Stimulated activated CD4-positive, alpha-beta T cell treated with anti-CD3 and anti-CD28 coated beads, Interleukin-15, amount 100 ng/mL, for 24 hours (primary cell): ENCODE data around the gene PCSK1.

Experiments used
- DNase-seq: peaks from one replicate; pipeline ENCODE4 v3.0.0-alpha.2; 2020

The PCSK1 gene

DNA sequence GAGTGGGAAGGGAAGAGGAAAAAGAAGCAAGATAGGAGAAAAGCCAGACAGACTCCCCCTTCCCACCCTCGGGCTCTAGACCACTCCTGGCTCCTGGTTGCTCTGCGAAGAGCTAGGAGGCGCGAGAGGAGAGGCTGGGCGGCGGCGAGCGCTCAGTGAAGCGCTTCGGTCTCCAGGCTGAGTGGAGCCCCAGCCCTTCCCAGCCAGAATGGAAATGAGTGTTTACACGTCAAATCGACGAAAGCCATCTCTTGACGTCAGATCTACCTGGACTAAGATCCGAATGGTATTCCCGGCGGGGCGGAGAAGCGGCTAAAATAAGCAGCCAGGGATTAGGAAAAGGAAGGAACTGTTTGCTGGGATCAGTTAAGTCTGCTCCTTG, at the start of gene PCSK1:
Gene PCSK1 (minus strand): TSS at position 183 of the 382 bp plus-strand sequence. CDS start 206 bp downstream, outside the sequence.
- no peak for DNase-seq

DNA sequence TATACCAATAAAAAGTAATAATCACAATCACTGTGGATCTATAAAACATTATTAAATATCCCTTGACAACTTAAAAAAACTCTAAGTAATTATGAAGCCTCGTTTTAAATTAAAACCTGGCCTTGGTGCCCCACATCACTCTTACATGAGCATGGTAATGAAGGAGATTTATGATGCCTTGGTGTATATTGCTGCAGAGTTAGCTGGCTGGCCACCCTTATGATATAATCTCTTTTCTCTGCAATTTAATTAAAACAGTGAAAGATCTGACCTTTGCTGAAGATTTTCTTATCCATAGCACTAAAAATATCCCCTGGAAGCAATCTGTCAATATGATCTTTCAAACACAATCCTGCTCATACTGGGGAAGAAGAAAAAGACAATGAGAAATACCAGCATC, 48.8 kb upstream of the PCSK1 start:
- no peak for DNase-seq

DNA sequence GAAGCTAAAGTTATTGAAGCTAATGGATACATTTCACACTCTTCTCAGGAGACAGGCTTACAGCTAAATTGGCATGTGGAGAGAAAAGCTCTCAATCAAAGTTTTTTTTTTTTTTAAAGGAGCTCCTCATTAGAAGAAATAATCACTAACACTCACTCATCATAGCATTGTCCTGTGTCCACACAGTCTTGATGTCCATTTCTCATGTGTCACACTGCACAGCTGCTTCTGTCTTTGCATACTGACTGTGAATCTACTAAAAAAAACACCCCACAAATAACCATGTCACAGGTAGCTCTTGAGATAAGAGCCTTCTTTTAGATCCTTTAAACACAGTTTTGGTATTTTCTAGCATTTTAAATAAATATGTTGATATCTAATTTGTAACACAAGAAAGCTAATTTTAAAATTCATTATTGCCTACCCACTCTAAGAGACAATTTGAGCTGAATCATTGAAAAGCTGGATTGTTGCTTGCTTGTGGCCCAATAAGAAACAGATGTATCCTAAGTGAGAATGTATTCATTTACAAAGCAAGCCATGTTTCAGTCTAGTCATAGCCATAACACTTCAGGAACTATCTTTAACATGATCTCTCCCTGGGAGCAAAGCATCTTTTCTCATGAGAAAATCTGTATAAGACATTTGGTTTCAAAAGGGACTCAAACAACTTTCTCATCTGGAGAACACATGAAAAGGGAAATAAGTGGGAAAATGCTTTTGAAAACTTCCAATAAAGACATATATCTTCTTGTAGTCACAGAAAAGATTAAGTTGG, 48.1 kb upstream of the PCSK1 start:
- DNase-seq = no peak

DNA sequence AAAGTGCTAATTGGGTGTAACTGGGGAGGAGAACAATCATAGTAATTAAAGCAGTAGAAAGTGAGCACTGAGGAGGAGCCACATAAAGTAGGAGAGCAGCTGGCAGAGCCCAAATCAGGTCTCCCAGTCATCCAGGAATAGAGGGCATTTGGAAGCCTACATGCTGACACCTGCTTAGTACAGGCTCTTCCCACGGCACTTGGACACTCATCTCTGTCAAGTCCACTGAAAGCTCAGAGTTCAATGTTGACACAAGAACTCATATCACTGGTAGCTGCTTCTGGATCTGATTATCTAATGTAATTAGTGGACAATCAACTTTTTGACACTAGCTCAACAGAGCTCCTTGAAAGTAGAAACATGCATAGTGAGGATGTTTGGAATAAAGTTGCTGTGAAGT, 45.9 kb upstream of the PCSK1 start:
- no peak for DNase-seq

DNA sequence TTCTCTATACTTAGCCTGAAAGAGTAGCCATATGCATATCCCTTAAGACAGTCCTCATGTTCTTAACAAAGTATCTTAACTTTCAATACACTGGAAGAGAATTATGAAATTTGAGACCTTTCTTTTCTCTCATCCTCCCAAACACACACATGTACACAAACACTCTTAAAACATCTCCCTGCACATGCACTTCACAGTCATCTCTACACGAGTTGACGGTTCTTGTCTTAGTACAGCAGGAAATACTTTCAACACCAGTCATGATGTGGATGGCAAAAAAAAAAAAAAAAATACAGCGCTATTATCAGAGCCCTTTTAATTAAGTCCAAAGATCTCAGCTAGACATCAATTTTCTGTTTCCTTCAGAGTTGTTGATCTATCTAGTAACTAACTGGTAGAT, 43.6 kb upstream of the PCSK1 start:
- DNase-seq = no peak

DNA sequence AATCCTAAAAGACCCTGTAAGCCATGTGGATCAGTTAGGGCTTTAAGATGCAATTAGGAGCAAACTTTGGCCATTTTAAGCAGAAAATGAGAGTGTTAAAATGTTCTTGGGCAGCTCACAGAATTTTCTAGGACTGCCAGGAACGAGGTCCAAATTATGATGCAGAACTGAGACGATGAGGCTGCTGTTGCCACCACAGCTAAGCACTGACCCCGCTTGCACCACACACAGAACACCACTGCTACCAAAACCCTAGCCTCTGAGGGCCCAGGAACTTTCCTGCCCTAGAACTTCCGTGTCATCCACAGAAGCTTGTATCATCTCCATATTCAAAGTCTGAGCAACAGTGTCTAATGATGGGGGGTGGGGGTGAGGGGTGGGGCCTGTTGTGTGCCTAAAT, 41.0 kb upstream of the PCSK1 start:
- no peak for DNase-seq

DNA sequence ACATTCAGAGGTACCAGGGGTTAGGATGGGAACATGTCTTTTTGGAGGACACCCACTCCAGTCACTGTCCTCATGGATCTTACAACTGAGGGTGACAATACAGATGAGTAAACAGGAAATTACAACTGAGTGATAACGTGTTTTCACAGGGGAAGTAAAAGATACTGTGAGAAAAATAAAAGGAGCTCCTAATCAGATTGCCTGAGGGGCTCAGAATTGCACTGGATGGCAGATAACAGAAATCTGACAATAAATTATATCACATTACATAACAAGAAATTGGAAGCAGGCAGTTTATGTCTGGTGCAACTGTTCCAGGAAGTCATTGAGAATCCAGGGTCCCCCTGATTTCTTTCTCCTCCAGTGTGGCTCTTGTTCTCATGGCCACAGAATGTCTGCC, 40.1 kb upstream of the PCSK1 start:
- DNase-seq = no peak

DNA sequence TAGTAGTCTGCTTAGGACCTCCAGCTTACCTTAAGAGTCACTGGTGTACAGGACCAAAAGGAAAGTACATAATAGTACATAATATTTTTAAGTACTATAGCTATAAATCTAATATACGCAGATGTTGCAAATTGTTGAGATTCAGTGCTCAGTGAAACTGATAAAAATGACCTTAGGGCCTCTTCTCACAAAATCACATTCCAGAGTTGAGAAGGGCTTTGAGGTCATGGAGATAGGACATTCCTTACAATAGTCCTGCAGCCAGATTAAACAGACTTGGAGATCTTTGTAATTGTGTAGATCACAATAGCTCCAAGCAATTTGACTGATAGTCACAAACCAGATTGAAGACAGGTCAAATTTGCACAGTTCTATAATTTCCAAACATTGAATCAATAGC, 37.7 kb upstream of the PCSK1 start:
- no peak for DNase-seq

DNA sequence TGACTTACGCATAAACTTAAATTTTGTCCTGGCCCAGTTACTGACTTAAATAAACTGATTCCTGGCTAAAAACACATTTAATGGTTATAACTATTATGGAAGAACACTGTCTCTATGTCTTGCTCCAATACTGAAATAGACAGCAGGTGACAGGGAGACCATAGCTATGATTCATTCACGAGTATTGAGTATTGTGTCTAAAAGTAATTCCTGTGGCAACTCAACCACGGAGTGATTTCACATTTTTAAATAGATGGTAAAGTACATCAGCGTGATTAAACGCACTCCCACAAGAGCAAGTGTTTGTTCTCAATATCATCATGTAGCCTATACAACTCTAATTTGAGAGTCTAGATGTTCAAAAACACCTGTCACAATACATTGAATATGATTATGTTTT, 35.9 kb upstream of the PCSK1 start:
- no peak for DNase-seq

DNA sequence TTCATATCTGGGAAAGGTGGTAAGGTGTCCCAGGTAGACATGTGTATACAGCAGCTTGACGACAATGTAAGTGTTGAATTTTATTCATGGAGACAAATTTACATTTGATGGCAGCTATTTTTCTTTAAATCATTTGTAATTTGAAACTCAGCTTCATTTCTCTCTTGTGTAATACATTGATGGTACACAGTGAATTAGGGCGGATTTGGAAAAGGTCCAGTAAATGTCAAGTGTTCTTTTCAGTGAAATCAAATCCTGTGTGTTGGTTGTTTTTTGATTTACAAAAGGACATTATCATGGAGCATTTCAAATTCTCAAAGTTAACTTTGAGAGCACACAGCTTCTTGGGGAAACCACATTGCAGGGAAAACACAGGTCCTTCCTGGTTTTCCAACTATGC, 30.0 kb upstream of the PCSK1 start:
- no peak for DNase-seq

DNA sequence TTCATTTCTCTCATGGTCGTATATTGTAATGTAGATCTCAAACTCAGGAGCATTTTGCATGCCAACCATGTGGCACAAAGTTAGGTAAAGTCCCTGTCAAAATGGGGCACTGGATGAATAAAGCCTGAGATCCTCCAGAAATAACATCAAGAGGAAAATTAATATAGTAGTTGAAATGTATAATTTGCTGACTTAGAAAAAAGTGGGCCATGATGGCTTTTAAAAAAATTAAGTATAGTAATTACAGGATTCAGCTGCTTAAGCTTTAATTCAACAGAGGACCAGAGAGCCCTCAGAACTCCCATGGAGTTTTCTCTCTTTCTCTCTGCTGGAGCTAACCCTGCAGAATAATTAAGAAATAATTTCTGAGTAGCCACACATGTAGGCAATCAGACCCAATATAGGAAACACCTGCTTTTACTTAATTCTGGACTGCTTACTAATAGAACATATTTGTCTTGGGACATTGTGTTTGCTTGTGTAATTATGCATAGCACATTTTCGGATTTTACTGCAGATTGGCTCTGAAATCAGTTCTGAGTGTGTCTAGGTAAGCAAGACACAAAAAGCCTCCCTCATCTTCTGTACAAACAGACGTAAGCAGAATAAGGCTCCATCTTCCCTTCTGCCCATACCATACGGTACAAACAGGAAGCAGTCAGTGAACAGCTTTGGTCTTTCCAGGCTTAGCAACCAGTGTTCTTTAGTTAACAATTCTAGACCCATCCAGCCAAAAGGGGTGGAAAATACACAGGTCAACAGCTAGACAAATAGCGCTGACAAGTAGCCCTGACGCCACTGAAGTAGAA, 26.5 kb upstream of the PCSK1 start:
- DNase-seq = no peak

DNA sequence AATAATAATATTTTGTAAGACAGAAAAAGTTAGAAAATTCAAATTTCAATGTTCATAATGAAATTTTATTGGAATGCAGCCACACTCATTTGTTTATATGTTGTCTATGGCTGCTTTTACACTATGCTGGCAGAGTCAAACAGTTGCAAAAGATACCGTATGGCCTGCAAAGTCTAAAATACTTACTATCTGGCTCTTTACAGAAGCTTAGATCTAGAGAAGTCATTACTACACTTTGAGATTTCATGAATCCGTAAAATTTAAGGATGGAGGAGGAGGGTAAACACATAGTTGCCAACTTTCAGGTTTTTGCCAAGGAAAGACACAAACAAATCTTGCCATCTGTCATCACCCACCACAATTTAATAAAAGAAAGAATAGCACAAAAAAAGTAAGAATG, 25.1 kb upstream of the PCSK1 start:
- no peak for DNase-seq

DNA sequence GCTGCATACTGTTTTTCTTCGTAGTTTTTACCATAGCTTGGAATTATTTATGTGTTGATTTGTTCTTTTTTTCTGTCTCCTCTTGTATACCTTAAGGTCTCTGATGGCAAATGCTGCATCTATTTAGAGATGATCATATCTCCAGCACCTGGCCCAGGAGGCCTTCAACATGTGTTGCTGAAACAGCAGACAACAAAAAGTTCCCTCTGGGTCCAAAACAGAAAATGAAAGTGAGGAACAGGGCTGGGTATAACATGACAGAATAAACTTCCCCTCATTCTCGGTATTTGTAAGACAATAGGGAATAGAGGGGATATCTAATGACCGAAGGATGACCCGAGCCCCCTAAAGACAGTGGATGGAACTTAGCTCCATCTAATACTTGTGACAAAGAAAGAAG, 22.7 kb upstream of the PCSK1 start:
- DNase-seq = no peak

DNA sequence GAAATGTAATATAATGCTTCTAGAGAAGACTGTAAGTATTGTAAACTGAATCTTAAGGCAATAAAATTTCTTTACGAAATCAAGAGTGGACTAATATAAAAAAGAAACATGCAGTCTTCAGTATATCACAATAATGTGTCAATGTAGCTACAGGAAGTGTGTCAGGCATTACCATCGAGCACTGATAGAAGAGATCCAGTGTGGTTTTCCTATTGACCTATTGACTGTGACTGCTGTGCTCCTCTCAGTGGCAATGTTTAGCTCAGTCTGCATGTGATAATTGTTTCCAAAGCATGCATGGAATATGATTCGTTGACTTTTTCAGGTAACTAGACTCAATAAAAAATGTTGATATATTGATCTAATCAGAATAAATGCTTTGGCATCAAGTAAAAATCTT, 20.3 kb upstream of the PCSK1 start:
- DNase-seq = no peak

DNA sequence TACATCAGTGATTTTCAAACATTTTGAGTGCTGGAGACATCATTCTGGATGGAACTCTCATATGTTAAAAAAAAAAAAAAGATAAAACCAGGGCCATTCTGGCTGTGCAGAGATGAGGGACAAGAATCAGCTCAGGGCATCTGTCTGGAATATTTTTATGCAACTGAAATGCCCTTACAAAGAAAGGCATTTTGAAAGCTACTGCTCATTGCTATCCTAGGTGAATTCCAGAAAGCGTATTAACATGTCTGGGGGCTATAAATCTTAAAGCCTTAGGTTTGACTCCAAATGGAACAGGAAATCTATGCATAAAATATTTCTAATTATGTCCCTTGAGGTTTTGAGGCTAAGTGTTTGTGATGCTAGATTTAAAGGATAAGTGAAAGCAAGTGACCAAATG, 14.9 kb upstream of the PCSK1 start:
- no peak for DNase-seq

DNA sequence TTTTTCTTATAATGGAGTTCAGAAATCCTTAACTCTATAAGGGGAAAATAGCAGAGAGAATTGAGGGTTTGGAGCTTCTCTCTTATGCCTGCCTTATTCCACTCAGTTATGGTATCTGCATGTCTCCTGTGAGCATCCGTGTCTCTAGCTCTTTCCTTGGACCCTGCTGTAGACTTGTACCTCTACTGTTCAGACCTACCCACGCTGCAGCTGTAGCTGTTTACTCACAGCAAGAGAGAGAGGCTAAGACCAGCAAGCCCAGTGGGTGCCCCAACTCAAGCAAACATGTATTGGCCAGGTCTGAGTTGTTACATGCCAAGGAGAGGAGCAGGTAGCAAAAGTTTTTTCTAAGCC, 7.1 kb upstream of the PCSK1 start:
- DNase-seq = no peak

DNA sequence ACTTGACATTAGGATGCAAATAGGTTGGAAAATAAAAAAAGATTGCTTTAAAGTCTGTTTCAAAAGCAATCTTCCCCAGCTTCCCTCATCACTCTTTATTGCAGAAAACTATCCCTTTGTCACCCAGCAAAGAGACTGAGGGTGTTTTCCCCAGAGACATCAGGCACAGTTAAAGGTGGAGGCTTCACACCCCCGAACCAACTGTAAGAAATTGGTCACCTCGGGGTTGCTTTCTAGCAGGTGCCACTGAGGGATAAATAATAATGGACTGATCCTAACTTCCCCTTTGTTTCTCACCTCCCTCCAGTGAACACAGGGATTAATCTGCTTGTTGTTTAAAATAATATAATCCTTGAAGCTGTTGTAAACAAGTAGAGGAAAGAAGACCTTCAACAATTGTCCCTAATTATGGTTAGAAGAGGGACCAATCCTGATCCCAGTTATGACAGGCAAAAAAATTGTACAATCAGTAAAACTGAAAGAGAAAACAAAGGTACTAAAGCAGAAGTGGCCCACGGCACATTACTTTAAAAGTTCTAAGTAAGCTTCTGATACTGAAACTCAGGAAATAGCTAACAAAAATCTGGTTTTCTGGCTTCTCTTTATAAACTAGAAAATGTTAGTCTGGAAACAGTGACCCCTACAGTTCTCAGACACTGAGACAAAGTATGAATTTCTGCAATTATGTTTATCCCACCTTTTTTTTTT, 6.6 kb upstream of the PCSK1 start:
- no peak for DNase-seq

DNA sequence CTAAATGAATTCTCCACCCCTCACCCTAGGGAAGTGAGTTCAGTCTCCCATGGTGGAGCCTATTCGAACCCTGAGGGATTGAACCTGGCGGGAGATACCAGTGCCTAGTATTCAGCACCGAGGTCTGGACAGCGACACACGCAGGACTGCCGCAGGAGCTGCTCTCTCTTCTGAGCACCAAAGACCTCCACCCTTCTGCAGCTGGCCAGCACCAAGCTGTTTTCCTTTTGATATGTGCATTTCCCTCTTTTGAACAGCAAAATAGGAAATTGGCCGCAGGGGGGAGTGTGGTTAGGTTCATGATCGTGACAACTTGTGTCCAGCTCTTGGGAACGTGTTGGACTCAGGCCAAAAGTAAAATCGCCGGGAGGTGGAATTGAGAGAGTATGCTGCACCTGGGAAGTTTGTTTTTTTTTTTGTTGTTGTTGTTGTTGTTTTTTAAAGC, 1.2 kb upstream of the PCSK1 start:
- peak; percentile 66 for DNase-seq

DNA sequence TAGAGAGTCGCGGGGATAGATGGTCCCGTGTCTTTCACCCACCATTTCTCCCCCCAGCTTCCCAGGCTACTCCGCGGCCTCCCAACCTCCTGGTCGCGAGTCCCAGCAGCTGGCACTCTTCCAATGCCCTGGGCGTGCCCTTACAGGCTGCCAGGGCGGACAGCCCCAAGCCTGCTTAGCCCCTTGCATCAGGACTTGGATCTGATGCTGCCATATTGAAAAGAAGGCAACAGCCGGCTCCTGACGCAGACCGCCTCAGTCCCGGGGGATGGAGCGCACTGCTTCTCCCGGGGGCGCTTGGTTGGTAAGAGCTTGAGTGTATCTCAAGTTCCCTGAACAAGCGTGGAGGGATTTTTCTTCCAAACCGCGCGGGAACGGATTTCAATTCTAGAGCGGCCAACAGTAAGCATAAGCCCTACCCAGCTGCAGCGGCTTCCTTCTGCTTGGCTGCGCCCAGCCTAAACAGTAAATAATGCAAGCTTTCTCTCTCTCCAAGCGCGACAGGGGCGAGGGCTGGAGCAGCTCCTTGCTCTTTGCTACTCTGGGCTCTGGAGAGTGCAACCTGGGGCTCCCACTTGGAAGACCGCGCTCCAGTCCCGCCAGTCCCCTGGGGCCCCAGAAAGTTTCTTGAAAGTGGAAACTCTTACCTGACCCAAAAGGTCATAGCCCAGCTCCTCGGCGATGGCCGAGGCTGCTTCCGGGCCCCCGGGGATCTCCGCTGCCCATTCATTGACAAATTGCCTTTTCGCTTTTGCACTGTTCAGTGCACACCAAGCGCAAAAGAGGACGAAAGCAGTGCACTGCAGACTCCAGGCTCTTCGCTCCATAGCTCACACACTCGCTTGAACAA, 607 bp downstream of the PCSK1 start:
- no peak for DNase-seq

DNA sequence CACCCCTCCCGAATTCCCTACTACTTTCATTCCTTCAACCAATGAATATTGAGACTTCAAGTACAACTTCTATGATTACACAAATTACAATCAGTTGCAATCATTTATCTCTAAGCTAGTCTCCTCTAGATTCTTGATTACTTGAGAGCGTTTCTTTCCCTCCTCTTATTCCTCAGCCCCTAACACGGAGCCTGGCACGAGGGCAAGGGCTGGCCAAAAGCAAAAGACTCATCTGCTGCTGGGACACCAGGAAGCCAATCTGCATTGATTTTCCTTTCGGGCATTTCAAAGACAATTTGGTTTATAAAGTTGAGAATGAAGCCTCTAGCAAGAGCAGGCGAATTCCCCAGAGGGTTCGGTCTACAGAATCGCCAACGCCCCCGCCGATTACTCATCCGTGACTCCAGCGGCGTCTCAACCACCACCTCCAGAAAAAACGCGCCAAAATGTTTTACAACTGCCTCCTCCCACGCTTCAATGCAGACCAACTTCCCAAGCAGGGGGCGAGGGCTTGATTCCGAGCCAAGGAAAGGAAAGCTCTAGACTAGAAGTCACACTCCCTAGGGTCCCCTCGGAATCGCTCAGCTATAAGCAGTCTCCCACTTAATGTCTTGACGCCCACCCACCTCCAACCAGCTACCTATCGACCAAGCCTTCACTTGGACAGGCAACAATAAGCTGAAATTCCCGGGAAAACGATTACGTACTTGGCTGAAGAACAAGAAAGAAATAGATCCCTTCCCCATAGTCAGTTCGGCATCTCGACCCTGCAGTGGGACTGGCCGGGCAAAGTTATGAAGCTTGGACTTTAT, 1.5 kb downstream of the PCSK1 start:
- peak; percentile 61 for DNase-seq

DNA sequence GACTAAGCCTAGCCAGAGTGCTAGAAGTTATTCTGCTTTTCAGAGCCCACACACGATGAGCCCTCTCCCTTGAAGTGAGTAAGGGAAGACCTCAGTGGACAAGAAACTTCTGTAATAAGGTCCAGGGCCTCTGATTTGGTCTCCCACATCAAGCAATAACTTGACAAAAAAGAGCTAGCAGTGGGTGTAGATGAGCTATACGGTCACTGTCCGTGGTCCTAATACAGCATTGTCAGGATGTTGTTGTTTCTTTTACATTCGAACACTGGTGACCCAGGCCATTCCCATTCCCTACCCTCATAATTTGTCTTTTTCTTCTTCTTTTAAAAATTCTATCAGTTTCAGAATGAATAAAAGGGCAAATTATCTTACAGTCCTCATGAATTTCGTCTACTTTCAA, 5.2 kb downstream of the PCSK1 start:
- no peak for DNase-seq

DNA sequence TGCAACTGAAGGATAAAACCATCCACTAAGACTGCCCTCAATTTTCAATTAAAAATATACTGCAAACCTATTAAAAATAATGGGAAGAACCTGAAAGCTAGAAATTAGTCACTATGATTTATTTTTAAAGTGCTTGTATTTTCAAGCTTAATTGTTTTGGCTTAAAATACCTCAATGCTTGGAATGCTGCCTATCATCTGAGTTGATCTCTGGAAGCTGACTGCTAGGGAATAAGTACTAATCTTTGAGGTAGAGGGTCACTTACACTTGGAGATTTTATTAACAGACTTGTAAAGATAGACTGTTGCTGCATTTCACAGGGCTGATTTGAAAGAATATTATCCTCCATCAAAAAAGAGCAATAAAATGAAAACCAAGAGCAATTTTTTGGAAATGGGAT, 6.2 kb downstream of the PCSK1 start:
- no peak for DNase-seq
